Stimulated activated naive CD8-positive, alpha-beta T cell treated with anti-CD3 and anti-CD28 coated beads, Interleukin-15, amount 100 ng/mL, for 72 hours (primary cell): ENCODE data around the gene PRDM16.
"Not testable (repeated sequence)": the region's sequence is repeated elsewhere in the genome, so short reads cannot be mapped to it uniquely, and the experiment has no call there.

Experiments
- ATAC-seq: fragments of 150-1000 bp; cut with Tn5 transposase; 2 replicates; pipeline ENCODE4 v1.10.0; 2021; ENCODE audit warnings: mild to moderate bottlenecking, moderate library complexity
- DNase-seq, 2 donors: peaks; one replicate each; pipeline ENCODE4 v3.0.0; 2021 to 2022
- H3K27ac Mint-ChIP-seq, 2 donors: one replicate each; pipeline ENCODE4 v1.8.0; 2022; ENCODE audit warnings: mild to moderate bottlenecking in 2 of 2, mixed read lengths in 2 of 2, moderate library complexity in 2 of 2
- H3K27me3 Mint-ChIP-seq: one replicate; pipeline ENCODE4 v1.8.0; 2022; ENCODE audit warnings: mixed read lengths
- H3K4me1 Mint-ChIP-seq: one replicate; pipeline ENCODE4 v1.8.0; 2022; ENCODE audit warnings: mild to moderate bottlenecking, mixed read lengths
- H3K4me3 Mint-ChIP-seq, 2 donors: one replicate each; pipeline ENCODE4 v1.8.0; 2022; ENCODE audit warnings: mild to moderate bottlenecking in 2 of 2, mixed read lengths in 2 of 2, moderate library complexity in 1 of 2
- H3K9me3 Mint-ChIP-seq, 2 donors: one replicate each; pipeline ENCODE4 v1.8.0; 2022; ENCODE audit warnings: mixed read lengths in 2 of 2

PRDM16 gene

DNA sequence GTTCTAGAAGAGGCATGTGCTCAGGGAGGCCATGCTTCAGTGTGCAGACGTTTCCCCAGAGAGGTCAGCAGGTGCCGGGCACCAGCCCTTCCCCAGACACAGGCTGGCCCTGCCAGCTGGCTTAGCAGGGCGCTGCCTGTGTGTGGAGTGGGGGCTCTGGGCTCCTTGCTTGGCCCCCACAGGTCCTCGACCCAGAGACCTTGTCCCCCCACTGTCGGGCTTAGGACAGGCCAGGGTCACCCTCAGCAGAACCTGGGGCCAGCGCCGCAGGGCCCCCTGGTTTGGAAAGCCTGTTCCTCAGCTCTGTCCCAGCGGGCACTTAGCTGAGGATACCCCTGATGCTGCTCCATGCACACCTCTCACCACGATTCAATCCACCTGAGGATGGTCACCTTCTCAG is 213.2 kb downstream of the PRDM16 start:
- Mint-ChIP-seq H3K4me1 (no peaks in the 10 kb centered on the region), H3K27ac (no peak overlapping the region), H3K27me3 (peaks cover 8% of the 10 kb centered on the region), H3K9me3 (no peaks in the 10 kb centered on the region), H3K4me3 (no peak overlapping the region)
- DNase-seq (no peak), ATAC-seq (no peak)

DNA sequence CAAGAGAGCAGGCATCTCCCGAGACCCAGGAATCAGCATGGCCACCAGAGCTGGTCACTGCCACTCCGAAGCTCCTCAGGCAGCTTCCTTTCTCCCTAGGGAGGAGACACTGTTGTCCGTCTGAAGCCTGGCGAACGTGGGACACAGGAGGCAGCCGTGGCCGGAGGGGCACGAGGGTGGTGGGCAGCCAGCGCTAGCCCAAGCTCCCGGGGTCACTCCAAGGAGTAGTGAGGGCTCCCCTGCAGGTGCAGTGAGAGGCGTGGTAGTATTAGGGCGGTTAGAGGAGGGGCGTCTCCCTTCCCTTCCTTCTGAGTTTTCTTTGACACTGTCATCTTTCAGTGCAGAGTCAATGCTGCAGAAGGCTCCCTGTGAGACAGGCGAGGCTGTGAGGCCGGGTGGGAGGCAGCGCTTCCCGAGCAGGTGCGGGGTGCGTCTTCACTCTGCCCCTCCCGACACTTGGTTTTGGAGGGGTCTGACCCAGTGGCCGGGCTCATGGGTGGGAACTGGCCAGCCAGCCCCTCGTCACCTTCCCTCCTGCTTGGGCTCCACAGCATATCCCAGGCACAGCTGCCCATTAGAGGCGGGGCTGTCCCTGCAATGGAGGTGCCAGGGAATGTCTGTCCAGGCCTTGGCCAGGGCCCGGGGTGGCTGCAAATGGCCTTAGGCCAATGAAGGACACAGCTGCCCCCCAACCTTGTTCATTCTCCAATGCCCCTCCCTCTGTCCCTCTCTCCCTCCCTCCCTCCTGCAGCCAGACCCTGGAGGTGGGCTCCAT is 213.8 kb downstream of the PRDM16 start:
- Mint-ChIP-seq H3K9me3 (no peaks in the 10 kb centered on the region), H3K4me3 (no peak overlapping the region)

DNA sequence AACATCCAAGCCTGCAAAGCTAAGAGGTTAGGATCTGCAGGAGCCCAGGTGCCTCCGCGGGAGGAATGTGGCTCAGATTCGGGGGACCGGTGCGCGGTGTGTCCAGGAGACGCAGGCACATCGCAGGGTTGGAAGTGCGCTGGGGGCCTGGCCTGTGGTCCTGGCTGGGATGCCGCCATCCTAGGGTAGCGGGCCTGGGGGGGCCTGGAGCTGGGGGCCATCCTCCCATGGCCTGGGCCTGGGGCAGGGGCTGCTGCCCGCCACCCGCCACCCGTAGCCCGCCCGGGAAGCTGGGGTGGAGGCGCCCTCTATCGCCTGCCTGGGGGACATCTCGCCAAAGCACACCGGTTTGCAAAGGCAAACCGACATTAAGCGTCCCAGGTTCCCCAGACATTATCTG is 214.8 kb downstream of the PRDM16 start:
- no peaks in the 10 kb centered on the region for H3K4me1 Mint-ChIP-seq
- no peaks in the 10 kb centered on the region for H3K9me3 Mint-ChIP-seq
- DNase-seq (peak in 1 of 2 donors; percentile 5), ATAC-seq (no peak)
- peaks cover 8% of the 10 kb centered on the region for H3K27me3 Mint-ChIP-seq
- no peak overlapping the region for H3K27ac Mint-ChIP-seq
- no peak overlapping the region for H3K4me3 Mint-ChIP-seq

More for the DNA sequence above, 213.8 kb downstream of the PRDM16 start:
- H3K27me3 Mint-ChIP-seq: peaks cover 8% of the 10 kb centered on the region
- no peaks in the 10 kb centered on the region for H3K4me1 Mint-ChIP-seq
- H3K27ac Mint-ChIP-seq: no peak overlapping the region
- no peak for DNase-seq
- no peak for ATAC-seq

DNA sequence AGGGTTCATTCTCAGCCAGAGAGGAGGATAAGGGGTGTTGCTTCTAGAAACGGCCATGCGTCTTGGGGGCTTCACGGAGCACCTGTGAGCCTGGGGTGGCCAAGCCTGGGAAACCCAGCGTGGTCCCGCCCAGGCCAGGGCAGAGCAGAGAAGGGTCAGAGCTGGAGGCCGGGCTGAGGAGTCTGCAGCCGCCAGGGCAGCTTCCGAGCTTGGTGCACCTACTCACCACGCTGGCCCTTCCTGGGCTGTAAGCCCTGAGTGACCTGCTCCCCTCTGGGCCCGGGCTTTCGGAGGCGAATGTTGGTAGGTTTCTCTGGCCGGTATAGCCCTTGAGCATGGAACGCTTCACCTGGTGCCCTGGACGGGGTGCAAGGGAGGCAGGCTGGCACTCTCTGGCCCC is 215.7 kb downstream of the PRDM16 start:
- no peak overlapping the region for H3K27ac Mint-ChIP-seq
- no peaks in the 10 kb centered on the region for H3K9me3 Mint-ChIP-seq
- peaks cover 8% of the 10 kb centered on the region for H3K27me3 Mint-ChIP-seq
- no peaks in the 10 kb centered on the region for H3K4me1 Mint-ChIP-seq
- ATAC-seq (no peak), DNase-seq (no peak)
- H3K4me3 Mint-ChIP-seq: no peak overlapping the region

DNA sequence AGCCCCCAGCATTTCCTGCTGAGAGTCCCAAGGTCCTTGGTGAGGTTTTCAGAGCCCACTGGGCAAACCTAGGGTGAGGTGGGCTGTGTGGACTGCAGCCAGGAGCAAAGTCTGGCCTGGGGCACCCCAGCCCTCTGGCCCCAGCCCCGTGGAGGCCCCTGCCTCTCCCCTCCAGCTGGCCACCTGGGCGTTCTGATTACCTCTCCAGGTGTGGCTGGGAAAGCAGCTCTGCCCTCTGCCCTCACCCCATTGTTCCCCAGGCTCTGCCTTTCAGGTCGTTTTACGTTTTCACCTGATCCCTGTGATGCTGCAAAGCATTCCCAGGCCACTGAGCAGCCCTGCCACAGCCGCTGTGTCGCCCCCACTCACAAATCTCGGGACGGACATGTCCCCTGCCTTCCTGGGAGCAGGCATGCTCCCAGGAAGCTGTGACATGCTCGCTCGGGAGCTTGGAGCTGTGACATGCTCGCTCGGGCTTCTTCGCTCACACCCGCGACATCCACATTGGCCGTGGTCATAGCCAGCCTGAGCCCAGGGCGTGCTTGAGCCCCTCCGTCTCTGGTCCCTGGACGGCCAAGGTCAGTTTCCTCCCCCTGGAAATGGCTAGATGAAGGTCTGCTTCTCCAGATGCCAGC is 216.2 kb downstream of the PRDM16 start:
- H3K27me3 Mint-ChIP-seq: peaks cover 8% of the 10 kb centered on the region
- no peak for ATAC-seq
- no peaks in the 10 kb centered on the region for H3K4me1 Mint-ChIP-seq

DNA sequence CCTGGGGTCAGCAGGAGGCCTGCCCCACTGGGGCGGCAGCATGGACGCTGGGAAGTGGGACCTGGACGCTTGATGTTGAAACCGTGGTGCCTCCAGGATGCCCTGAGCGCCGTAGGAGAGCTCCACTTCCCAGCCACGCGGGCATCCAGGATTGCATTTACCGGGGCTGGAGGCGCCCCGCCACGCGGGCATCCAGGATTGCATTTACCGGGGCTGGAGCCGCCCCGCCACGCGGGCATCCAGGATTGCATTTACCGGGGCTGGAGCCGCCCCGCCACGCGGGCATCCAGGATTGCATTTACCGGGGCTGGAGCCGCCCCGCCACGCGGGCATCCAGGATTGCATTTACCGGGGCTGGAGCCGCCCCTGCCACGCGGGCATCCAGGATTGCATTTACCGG is 218.1 kb downstream of the PRDM16 start:
- ATAC-seq, H3K27ac Mint-ChIP-seq, H3K4me3 Mint-ChIP-seq, H3K4me1 Mint-ChIP-seq, DNase-seq, H3K27me3 Mint-ChIP-seq, H3K9me3 Mint-ChIP-seq: not testable (repeated sequence)

More for the DNA sequence above, 216.2 kb downstream of the PRDM16 start:
- H3K9me3 Mint-ChIP-seq: no peaks in the 10 kb centered on the region
- H3K4me3 Mint-ChIP-seq: no peak overlapping the region
- DNase-seq: no peak
- no peak overlapping the region for H3K27ac Mint-ChIP-seq

DNA sequence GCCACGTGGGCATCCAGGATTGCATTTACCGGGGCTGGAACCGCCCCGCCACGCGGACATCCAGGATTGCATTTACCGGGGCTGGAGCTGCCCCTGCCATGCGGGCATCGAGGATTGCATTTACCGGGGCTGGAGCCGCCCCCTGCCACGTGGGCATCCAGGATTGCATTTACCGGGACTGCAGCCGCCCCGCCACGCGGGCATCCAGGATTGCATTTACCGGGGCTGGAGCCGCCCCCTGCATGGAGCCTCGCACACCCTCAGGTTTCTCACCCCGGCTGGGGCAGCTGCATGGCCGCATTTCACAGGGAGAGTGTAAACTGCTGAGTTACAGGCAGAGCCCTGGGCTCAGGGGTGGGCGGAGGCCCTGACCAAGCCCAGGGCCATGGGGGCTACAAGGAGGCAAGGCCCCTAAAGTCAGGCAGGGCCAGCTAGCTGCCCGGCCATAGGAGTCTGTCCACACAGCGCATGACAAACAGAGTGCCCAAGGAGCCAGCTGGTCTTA is 218.7 kb downstream of the PRDM16 start:
- H3K27me3 Mint-ChIP-seq: peaks cover 8% of the 10 kb centered on the region
- ATAC-seq (no peak), DNase-seq (no peak)
- H3K4me3 Mint-ChIP-seq: no peak overlapping the region
- H3K4me1 Mint-ChIP-seq: no peaks in the 10 kb centered on the region
- no peak overlapping the region for H3K27ac Mint-ChIP-seq
- no peaks in the 10 kb centered on the region for H3K9me3 Mint-ChIP-seq

DNA sequence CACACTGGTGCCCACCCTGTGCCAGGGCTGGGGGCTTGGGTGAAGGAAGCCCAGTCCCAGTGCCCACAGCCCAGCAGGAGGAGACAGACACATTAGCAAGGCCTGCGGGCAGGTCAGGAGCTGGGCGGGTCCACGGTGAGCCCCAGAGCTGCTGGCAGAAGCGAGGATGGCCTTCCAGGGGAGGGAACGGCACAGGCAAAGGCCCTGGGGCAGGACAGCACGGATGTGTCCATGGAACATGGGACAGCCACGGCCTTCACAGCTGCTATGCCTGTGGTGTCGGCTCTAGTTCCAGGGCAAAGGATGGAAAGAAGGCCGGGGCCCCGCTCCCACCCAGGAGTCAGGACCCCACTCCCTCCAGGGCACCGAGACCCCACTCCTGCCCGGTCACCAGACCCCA is 220.5 kb downstream of the PRDM16 start:
- peak; percentile 26 for ATAC-seq
- H3K9me3 Mint-ChIP-seq: no peaks in the 10 kb centered on the region
- no peaks in the 10 kb centered on the region for H3K4me1 Mint-ChIP-seq
- no peaks in the 10 kb centered on the region for H3K27me3 Mint-ChIP-seq
- no peak overlapping the region for H3K4me3 Mint-ChIP-seq
- H3K27ac Mint-ChIP-seq: no peak overlapping the region
- DNase-seq: no peak

DNA sequence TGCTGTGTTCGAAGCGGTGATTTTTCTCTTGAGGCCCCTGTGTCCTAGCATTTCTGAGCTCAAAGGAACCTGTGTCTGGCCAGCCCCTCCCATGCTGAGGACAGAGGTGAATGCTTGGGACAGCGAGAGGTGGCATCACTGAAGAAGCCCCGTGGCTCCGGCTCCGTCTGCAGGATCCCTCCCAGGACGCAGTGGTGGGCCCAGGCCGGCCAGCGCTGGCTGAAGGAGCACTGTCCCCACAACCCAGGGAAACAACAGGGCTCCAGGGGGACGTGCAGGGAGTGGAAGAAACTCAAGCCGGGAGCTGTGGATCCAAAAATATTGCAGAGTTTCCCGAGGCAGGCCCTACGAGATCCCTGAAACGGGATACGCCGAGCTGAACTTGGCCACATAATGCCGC is 221.4 kb downstream of the PRDM16 start:
- no peak overlapping the region for H3K27ac Mint-ChIP-seq
- no peak overlapping the region for H3K4me3 Mint-ChIP-seq
- H3K27me3 Mint-ChIP-seq: no peaks in the 10 kb centered on the region
- no peaks in the 10 kb centered on the region for H3K4me1 Mint-ChIP-seq
- ATAC-seq (no peak), DNase-seq (no peak)
- no peaks in the 10 kb centered on the region for H3K9me3 Mint-ChIP-seq

DNA sequence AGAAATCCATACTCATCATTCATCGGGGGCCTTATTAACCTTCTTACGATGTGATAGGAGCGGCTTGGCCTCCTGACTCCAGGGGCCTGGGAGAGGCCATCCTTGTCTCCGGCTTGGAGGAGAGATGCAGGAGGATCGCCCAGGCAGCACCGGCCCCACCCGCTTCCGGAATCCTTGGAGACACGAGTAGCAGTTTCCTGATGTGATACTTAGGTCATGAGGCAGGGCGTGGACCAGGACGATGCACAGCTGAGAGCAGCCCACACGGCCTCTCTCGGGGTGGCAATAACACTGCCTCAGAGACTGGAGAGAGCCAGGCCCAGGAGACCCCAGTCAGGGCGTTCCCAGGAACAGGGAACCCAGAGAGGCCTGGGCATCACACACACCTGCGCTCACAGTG is 221.9 kb downstream of the PRDM16 start:
- Mint-ChIP-seq H3K27ac (no peak overlapping the region), H3K4me1 (no peaks in the 10 kb centered on the region), H3K9me3 (no peaks in the 10 kb centered on the region), H3K4me3 (no peak overlapping the region), H3K27me3 (no peaks in the 10 kb centered on the region)
- ATAC-seq (no peak), DNase-seq (no peak)

DNA sequence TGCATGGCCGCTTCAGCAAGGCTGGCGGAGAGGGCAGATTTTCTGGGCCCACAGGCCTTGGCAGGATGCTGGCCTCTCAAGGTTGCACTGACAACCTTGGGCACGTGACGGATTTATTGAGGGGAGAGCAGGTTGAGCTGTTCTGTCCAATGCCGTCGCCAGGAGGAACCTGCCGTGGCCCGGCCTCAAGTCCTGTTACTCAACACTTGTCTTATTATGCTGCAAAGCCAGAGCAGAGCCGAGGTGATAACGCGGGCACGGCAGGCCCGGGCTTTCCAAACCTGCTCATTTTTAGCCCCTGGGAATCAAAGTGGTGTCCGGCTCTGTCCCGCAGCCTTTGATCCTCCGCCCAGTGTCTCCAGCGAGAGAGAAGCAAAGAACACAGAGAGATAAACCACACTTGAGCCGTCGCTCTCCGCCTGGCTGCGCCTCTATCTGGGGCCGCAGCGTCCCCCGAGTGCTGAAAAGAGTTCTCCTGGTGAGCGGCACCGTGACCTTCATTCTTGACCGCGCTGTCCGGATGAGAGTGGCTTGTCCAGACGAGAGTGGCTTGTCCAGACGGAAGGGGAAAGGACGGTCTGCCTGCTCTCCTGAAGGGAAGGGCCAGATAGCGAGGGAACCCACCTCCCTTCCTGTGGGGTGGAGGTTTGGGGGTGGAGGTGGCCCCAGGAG is 223.2 kb downstream of the PRDM16 start:
- no peak for DNase-seq
- no peak for ATAC-seq
- H3K4me1 Mint-ChIP-seq: no peaks in the 10 kb centered on the region
- no peaks in the 10 kb centered on the region for H3K9me3 Mint-ChIP-seq
- no peaks in the 10 kb centered on the region for H3K27me3 Mint-ChIP-seq
- no peak overlapping the region for H3K4me3 Mint-ChIP-seq
- H3K27ac Mint-ChIP-seq: no peak overlapping the region

DNA sequence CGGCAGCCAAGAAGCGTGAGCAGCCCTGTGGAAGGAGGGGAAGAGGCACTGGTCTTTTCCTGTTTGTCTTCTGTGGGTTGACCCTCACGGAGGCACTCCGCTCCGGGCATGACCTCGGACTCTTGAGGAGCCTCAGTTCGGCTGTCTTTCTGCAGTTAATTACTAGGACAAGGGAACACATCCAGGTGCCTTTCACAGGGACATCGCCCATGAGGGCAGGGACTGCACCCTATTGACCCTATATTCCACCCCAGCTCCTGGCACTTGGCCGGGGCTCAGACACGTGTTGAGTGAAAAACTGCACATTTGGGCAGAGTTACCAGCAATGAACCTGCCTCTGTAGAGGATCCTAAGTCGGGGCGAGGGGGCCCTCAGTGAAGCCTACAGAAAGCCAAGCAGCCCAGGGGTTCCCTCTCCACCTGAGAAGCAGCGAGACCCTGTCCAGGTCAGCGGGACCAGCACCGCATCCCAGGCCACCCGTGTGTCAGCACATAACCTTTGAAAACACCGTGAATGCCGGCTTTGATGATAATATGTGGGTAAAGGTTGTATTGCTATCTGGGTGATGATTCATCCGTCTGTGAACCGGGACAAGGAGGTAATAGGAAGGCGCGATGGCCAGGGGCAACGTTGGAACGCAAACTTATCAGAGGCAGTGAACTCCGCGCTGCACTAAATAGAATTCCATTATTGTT is 224.0 kb downstream of the PRDM16 start:
- DNase-seq (no peak), ATAC-seq (no peak)
- Mint-ChIP-seq H3K9me3 (no peaks in the 10 kb centered on the region), H3K27ac (no peak overlapping the region), H3K4me3 (no peak overlapping the region), H3K4me1 (no peaks in the 10 kb centered on the region), H3K27me3 (no peaks in the 10 kb centered on the region)

DNA sequence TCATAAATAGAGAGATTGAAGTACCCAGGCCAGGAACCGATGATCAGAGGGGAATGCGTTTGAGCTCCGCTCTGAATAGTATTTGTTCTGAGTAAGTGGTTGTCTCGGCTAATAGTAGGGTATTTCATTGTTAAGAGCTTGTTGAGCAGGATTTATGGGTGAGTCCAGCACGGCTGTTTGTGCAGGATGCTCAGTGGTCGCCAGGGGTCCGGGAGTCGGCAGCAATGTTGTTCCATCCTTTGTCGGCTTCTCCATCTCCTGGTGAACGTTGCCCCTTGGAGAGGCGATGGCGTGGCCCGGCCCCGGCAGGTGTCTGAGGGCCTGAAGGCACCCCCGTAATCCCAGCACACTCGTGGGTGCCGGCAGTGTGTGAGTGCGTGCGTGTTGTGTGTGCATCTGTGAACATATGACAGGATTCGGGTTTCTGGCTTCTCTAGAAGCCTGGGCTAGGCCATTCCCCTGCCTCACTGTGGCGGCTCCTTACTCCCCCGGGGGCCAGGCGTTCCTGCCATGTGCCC is 224.6 kb downstream of the PRDM16 start:
- ATAC-seq: no peak
- Mint-ChIP-seq H3K9me3 (no peaks in the 10 kb centered on the region), H3K27ac (peak overlapping the region in 1 of 2 donors; percentile 60), H3K27me3 (no peaks in the 10 kb centered on the region), H3K4me3 (no peak overlapping the region), H3K4me1 (no peaks in the 10 kb centered on the region)
- DNase-seq: no peak

DNA sequence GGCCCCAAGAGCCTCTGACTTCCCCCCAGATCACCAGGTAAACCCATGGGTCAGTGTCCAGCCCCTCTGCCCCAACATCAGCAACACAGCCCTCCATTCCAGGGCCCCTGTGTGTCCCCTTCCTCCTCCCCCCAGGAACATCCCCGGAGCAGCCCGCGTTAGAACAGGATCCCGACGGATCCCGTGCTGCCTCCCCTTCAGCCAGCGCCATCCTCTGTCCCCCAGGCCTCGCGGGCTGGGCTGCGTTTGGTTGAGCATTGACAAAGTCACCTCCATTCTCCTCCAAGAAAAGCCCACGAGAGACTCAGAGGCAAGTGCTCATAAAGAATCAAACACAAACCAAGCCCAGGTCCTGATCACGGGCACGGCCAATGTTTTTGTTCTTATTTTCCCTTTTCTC is 225.4 kb downstream of the PRDM16 start:
- Mint-ChIP-seq H3K27me3 (no peaks in the 10 kb centered on the region), H3K4me3 (no peak overlapping the region), H3K4me1 (no peaks in the 10 kb centered on the region), H3K27ac (no peak overlapping the region), H3K9me3 (no peaks in the 10 kb centered on the region)
- ATAC-seq (no peak), DNase-seq (no peak)

DNA sequence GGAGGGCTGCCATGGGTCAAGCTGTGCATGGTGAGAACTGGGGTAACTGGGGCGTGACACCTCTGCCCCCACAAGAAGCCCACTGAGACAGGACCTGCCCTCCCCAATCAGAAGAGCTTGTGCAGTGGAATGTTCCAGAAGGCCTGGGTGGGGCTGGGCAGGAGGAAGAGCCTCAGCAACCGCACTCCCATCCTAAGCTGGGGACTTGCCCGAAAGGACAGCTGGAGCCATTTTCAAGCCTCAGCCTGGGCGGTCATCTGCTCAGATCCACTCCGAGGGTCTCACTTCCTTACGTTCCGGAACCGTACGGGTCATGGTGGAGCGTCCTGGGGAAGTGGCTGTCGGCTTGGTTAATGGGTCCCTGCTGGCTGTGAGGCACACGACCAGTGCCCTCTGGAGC is 226.8 kb downstream of the PRDM16 start:
- DNase-seq (no peak), ATAC-seq (no peak)
- Mint-ChIP-seq H3K4me1 (no peaks in the 10 kb centered on the region), H3K27ac (no peak overlapping the region), H3K9me3 (no peaks in the 10 kb centered on the region), H3K4me3 (no peak overlapping the region), H3K27me3 (no peaks in the 10 kb centered on the region)
